Aorta (tissue), 5 donors: ENCODE measurements around the gene LHX5. TPM values are rescaled to one million over a fixed set of nuclear protein-coding genes. Genes with fewer than 3 reads are reported as not detected.
A peak's percentile ranks its signal among the peaks of the same experiment; 100 is the strongest.

ENCODE experiments used
- ATAC-seq: fragments of 200-7000 bp; cut with Tn5 transposase; one replicate; pipeline ENCODE4 v1.9.1; 2022; ENCODE audit warnings: moderate library complexity; ENCODE audit not compliant: low FRiP score
- DNase-seq, 2 donors: peaks; one replicate each; pipeline ENCODE4 v3.0.0-alpha.2; 2020
- H3K27ac ChIP-seq, 2 donors: one replicate each; pipeline ENCODE4 v1.5.1; 2013; ENCODE audit warnings: low read length in 2 of 2, mild to moderate bottlenecking in 2 of 2, moderate library complexity in 2 of 2, control low read depth in 1 of 2, inconsistent platforms in 1 of 2, low read depth in 1 of 2
- H3K27me3 ChIP-seq, 2 donors: one replicate each; pipeline ENCODE4 v1.6.1; 2013; ENCODE audit warnings: control low read depth in 1 of 2, low read length in 1 of 2, mild to moderate bottlenecking in 1 of 2, moderate library complexity in 1 of 2; ENCODE audit not compliant: insufficient read depth in 2 of 2, control insufficient read depth in 1 of 2
- H3K36me3 ChIP-seq, 2 donors: one replicate each; pipeline ENCODE4 v1.6.1; 2013; ENCODE audit warnings: control low read depth in 1 of 2, low read length in 1 of 2, mild to moderate bottlenecking in 1 of 2; ENCODE audit not compliant: insufficient read depth in 2 of 2, control insufficient read depth in 1 of 2
- H3K4me1 ChIP-seq, 2 donors: one replicate each; pipeline ENCODE4 v1.6.1; 2013; ENCODE audit warnings: low read length in 2 of 2, control low read depth in 1 of 2, mild to moderate bottlenecking in 1 of 2, moderate library complexity in 1 of 2; ENCODE audit not compliant: insufficient read depth in 2 of 2, control insufficient read depth in 1 of 2
- H3K4me3 ChIP-seq, 2 donors: one replicate each; pipeline ENCODE4 v1.5.1; 2013; ENCODE audit warnings: low read length in 2 of 2, control low read depth in 1 of 2, mild to moderate bottlenecking in 1 of 2
- H3K9me3 ChIP-seq: one replicate; pipeline ENCODE4 v1.6.1; 2013; ENCODE audit warnings: mild to moderate bottlenecking, low read length; ENCODE audit not compliant: control insufficient read depth
- WGBS, 2 donors: extraction: QIAGEN DNeasy Blood & Tissue Kit; methylation state at CpG; one replicate each; pipeline ENCODE4 v1.1.7; 2013; 5-methylcytosine and 5-hydroxymethylcytosine counted together
- intact Hi-C, 2 donors: fragments of 100-400 bp; cut with DNase I; formaldehyde crosslinking; loops; one replicate each; pipeline versions ENCODE4 v1.14.2 to v1.15.0; 2022
- polyA plus RNA-seq, 2 donors: library from polyadenylated mRNA; stranded (reverse); fragments of 200-250 nt; gene quantifications; one replicate each; pipeline ENCODE4 v1.2.3, GENCODE V29; 2013
- total RNA-seq, 2 donors: library from RNA; stranded (reverse); fragmentation: NEBNext Ultra II Directional; extraction: Animal tissue kit (Norgen Biotek cat#: 25700); gene quantifications; one replicate each; pipeline ENCODE4 v1.2.1, GENCODE V29; 2021
- donor health status: healthy with polysubstance abuse.
- donor health status: Bipolar disorder and iron deficiency.
- donor health status: DM: no; HTN: no; CAD: no.
- donor health status: DM: no; HTN: no; CAD: no.
- donor health status: DM: yes; HTN: yes; CAD: no.

Gene LHX5
- total and polyA plus RNA-seq, 4 donors: not detected

DNA sequence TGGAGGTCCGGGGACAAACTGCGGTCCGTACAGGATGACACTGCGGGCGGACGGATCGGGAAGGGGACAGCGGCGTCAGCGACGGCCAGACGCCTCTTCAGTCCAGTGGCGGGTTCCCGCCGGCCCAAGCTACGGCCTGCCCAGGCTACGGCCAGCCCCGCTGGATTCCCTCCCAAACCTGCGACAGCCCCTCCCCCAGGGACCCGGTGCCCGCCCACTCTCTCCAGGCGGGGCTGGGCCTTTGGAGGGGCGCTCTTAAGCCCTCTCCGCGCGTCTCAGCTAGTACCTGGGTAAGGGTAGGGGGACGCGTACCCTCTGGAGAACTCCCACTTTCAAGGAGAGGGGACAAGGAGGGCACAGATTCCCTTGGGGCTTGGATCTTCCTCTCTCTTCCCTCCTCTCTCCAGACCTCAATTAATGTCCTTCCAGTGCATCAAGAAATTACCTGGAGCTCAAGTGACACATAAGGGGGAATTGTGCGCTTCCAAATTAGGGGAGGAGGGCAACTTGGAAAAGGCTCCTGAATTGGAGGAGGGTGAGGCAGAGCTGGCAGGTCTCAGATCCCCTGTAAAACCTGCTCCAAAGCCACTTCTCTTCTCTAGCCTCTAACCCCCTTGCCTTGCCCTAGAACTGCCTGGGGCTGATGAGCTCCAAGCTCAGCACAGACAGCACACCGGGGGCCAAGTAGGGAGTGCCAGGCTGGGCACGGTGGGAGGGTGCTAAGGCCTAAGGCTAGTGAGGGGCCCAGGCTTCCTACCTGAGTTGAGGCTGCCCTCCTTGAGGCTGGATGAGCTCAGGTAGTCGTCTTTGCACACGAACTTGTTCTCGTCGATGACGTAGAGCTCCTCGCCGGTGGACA lies 3.1 kb downstream of the LHX5 start:
- WGBS, 2 donors: 1% methylated on average over 38 of the region's 38 CpGs
- Histone ChIP-seq H3K4me1 (no peaks in the 10 kb centered on the region), H3K9me3 (no peaks in the 10 kb centered on the region)

DNA sequence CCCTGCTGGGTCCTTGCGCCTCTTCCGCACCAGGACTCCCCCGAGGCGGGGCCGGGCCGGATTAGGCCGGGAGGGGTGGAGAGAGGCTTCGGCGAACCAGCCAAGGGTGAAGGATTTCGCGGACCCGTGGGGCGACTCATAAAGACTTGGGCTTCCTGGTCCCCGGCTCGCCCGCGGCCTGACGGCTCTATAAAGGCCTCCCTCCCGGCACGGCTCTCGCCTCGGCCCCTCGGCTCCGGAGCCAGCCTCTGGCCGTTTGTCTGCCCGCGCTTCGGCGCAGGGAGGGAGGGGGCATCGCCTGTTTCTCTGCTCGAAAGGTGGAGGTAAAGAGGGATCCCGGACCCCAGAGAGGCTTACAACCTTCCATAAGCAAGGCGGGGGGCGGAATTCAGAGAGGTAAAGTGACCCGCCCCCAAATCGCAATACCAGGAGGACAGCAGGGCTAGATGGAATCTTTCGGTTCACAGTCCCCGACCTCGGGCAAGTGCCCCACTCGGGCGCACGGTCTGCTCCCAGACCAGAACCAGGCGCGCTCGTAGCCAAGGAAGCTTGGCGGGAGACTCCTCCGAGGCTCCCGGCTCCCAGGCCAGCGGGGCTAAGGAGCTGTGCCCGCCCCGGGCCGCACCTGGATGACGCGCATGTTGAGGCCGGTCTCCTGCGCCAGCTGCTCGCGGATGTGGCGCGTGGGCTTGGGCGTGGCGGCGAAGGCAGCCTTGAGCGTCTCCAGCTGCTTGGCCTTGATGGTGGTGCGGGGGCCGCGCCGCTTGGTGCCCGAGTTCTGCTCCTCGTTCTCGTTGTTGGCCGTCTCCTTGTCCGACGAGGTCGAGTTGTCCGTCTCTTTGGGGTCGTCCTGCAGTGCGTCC lies 3.9 kb downstream of the LHX5 start:
- H3K4me3 ChIP-seq: peak overlapping the region in 1 of 2 donors; percentile 39
- H3K4me1 ChIP-seq: no peaks in the 10 kb centered on the region
- no peak for DNase-seq
- no peaks in the 10 kb centered on the region for H3K36me3 ChIP-seq
- intact Hi-C loops: no loop called here
- H3K27ac ChIP-seq: no peak overlapping the region
- 1% methylated on average over 72 to 78 of the region's 78 CpGs for WGBS, 2 donors
- ATAC-seq: no peak
- H3K27me3 ChIP-seq: peaks cover 0 to 1% of the 10 kb centered on the region in 2 donors
- H3K9me3 ChIP-seq: no peaks in the 10 kb centered on the region

More for the DNA sequence above, 3.1 kb downstream of the LHX5 start:
- ATAC-seq: no peak
- no peak for DNase-seq
- H3K27me3 ChIP-seq: peaks cover 0 to 1% of the 10 kb centered on the region in 2 donors
- H3K27ac ChIP-seq: no peak overlapping the region
- intact Hi-C loops: no loop called here
- H3K4me3 ChIP-seq: no peak overlapping the region
- H3K36me3 ChIP-seq: no peaks in the 10 kb centered on the region

DNA sequence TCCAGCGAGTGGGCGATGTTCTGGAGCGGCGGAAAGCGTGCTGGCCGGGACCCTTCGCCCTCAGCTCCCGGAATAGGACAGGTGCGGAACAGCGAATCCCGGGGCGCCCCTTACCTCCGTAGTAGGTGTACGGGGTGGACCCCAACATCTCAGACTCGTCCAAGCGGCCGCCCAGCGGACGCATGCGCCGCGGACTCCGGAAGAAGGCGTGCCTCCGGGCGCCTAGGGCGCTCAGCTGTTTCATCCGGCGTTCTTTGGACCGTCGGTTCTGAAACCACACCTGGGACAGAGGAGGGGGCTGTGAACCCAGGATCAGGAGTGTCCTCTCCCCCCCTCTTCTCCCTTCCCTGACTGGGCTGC lies 4.5 kb downstream of the LHX5 start:
- 2 to 3% methylated on average over 31 of the region's 31 CpGs for WGBS, 2 donors
- intact Hi-C loops: no loop called here
- ATAC-seq: no peak

GRCh38 chr12:113466454-113467141 lies 5.1 kb downstream of the LHX5 start:
- Histone ChIP-seq H3K9me3 (no peaks in the 10 kb centered on the region), H3K36me3 (no peaks in the 10 kb centered on the region), H3K27ac (no peak overlapping the region), H3K4me3 (no peak overlapping the region), H3K27me3 (peaks cover 0 to 1% of the 10 kb centered on the region in 2 donors), H3K4me1 (no peaks in the 10 kb centered on the region)
- intact Hi-C loops: no loop called here
- DNase-seq (no peak), ATAC-seq (no peak)
- 3 to 5% methylated on average over 26 of the region's 26 CpGs for WGBS, 2 donors

More for the DNA sequence above, 4.5 kb downstream of the LHX5 start:
- no peaks in the 10 kb centered on the region for H3K4me1 ChIP-seq
- no peaks in the 10 kb centered on the region for H3K9me3 ChIP-seq
- H3K4me3 ChIP-seq: peak overlapping the region in 1 of 2 donors; percentile 39
- no peaks in the 10 kb centered on the region for H3K36me3 ChIP-seq
- no peak overlapping the region for H3K27ac ChIP-seq
- DNase-seq: no peak
- H3K27me3 ChIP-seq: peaks cover 0 to 1% of the 10 kb centered on the region in 2 donors

DNA sequence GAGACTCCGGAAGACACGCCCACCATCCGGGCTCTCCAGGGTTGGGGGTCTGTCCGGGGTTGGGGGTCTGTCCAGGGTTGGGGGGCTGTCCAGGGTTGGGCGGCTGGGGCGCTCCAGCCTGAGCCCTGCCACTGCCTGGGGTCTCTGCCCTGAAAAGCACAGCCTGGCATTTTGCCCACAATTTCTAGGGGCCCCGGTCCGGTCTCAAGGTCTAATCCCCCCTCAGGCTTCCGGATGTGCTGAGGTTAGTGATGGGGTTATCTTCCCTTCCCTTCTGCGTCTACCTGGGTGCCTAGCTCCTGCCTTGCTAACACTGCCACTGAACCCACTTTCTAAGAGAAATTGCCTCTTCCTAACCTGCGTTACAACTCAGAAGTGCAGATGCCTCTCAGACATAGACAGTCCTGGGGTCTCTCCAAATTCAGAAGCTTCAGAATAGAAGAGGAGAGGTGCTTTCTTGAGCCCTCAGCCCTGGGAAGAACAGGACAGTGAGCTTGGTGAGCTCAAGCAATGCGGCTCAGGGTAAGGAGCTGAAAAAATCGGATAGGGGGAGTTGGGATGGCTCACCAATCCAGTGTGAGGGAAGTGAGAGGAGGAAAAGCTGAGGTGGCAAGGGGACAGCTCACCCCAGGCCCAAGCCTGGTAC lies 5.7 kb downstream of the LHX5 start:
- peaks cover 0 to 1% of the 10 kb centered on the region in 2 donors for H3K27me3 ChIP-seq
- H3K27ac ChIP-seq: no peak overlapping the region
- ATAC-seq (no peak), DNase-seq (no peak)
- no peaks in the 10 kb centered on the region for H3K4me1 ChIP-seq
- 3% methylated on average over 13 of the region's 13 CpGs for WGBS, 2 donors
- H3K9me3 ChIP-seq: no peaks in the 10 kb centered on the region
- no peaks in the 10 kb centered on the region for H3K36me3 ChIP-seq
- intact Hi-C loops: no loop called here
- no peak overlapping the region for H3K4me3 ChIP-seq

DNA sequence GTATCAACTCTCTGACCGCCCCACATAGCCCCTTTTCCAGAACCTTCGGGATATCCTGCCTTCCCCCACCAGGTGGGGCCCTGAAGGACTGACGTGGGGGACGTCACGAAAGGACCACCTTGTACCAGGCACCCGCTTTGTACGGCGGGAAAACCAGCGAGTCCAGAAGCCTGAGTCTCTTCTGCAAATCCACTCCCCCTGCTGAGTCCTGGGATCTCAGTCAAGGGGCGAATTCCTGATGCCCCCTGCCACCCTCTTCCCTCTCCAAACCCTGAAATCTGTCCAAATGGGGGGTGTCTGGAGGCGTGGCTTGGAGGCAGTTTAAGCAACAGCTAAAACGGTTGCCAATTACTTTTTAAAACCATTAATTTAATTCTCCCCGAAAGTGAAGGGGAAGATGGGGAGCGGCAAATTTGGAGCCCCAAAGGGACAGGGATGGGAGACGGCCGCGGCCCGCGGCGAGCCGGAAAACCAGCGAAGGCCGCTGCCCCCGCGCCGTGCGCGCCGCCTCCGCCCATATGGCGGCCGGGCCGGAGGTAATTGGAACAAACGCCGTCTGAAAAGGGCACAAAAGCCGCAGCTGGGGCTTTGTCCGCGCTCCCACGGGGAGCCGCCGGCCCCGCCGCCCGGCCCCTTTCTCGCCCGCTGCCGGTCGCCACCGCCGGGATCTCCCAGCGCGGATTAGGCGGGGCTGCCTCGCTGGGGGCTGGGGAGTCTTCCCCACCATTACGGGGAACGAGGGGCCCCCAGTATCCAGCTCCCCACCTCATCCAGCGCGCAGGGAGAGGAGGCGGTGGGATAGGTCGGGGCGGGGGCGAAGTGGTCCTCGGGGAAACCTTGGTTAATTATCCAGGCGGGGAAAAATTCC lies 6.6 kb downstream of the LHX5 start:
- intact Hi-C loops: loop anchor here in 1 of 2 donors (5.0 kb wide), 1 partner anchor 447 kb away; no protein-coding TSS in a partner anchor
- Histone ChIP-seq H3K36me3 (no peaks in the 10 kb centered on the region), H3K27ac (no peak overlapping the region), H3K4me1 (no peaks in the 10 kb centered on the region), H3K27me3 (peaks cover 0 to 1% of the 10 kb centered on the region in 2 donors), H3K9me3 (no peaks in the 10 kb centered on the region), H3K4me3 (peak overlapping the region in 1 of 2 donors; percentile 12)
- DNase-seq (no peak), ATAC-seq (no peak)
- WGBS, 2 donors: 1 to 2% methylated on average over 56 to 64 of the region's 64 CpGs

- 1% methylated on average over 16 of the region's 16 CpGs for WGBS, 2 donors
- no peaks in the 10 kb centered on the region for H3K27me3 ChIP-seq
- intact Hi-C loops: loop anchor here in 1 of 2 donors (5.0 kb wide), 1 partner anchor 448 kb away; no protein-coding TSS in a partner anchor
Measured at GRCh38 chr12:113464452-113464775, 7.3 kb downstream of the LHX5 start.

More at GRCh38 chr12:113464452-113464775, 7.3 kb downstream of the LHX5 start:
- H3K4me1 ChIP-seq: no peaks in the 10 kb centered on the region
- no peak overlapping the region for H3K27ac ChIP-seq
- no peak for ATAC-seq
- H3K4me3 ChIP-seq: no peak overlapping the region
- no peak for DNase-seq
- no peaks in the 10 kb centered on the region for H3K36me3 ChIP-seq
- no peaks in the 10 kb centered on the region for H3K9me3 ChIP-seq
